Measurements from ENCODE around the gene PLXDC2. TPM values are rescaled to one million over a fixed set of nuclear protein-coding genes. Genes with fewer than 3 reads are reported as not detected.

The PLXDC2 gene
- total RNA-seq, 1 donor from 2014 or later, result 94.1 TPM

GRCh38 chr10:19832699-19833098, 16.5 kb downstream of the PLXDC2 start:
- TF ChIP-seq CTCF (IDR thresholded peaks at IDR 0.05), result no peak
- Histone ChIP-seq H3K4me1 (peaks cover 0 to 47% of the 10 kb centered on the region in 2 donors), H3K36me3 (no peaks in the 10 kb centered on the region), H3K27ac (no peak overlapping the region), H3K9me3 (peaks cover 0 to 3% of the 10 kb centered on the region in 2 donors), H3K27me3 (no peaks in the 10 kb centered on the region), H3K4me3 (no peak overlapping the region)
- no peak for DNase-seq (ENCODE audit: low spot score in 2 of 2)
- intact Hi-C loops (cut with DNase I), result no loop called here

GRCh38 chr10:19833170-19833824, 17.1 kb downstream of the PLXDC2 start:
- Histone ChIP-seq H3K27ac (no peak overlapping the region), H3K9me3 (peaks cover 0 to 3% of the 10 kb centered on the region in 2 donors), H3K36me3 (no peaks in the 10 kb centered on the region), H3K27me3 (no peaks in the 10 kb centered on the region), H3K4me3 (no peak overlapping the region), H3K4me1 (peaks cover 0 to 46% of the 10 kb centered on the region in 2 donors)
- no peak for TF ChIP-seq CTCF (IDR thresholded peaks at IDR 0.05)
- no peak for DNase-seq (ENCODE audit: low spot score in 2 of 2)
- intact Hi-C loops (cut with DNase I), result no loop called here

GRCh38 chr10:19835952-19836351, 19.7 kb downstream of the PLXDC2 start:
- DNase-seq (ENCODE audit: low spot score in 2 of 2), result no peak
- Histone ChIP-seq H3K9me3 (no peaks in the 10 kb centered on the region), H3K4me3 (no peak overlapping the region), H3K4me1 (peaks cover 0 to 32% of the 10 kb centered on the region in 2 donors), H3K36me3 (no peaks in the 10 kb centered on the region), H3K27me3 (no peaks in the 10 kb centered on the region), H3K27ac (no peak overlapping the region)
- intact Hi-C loops (cut with DNase I), result no loop called here
- no peak for TF ChIP-seq CTCF (IDR thresholded peaks at IDR 0.05)

- TF ChIP-seq CTCF (IDR thresholded peaks at IDR 0.05), result no peak
- intact Hi-C loops (cut with DNase I), result no loop called here
- no peak for DNase-seq (ENCODE audit: low spot score in 2 of 2)
- Histone ChIP-seq H3K4me1 (peaks cover 5 to 44% of the 10 kb centered on the region in 2 donors), H3K27ac (peak overlapping the region; percentile 3 to 39), H3K9me3 (no peaks in the 10 kb centered on the region), H3K36me3 (no peaks in the 10 kb centered on the region), H3K27me3 (no peaks in the 10 kb centered on the region), H3K4me3 (no peak overlapping the region)
Observed at GRCh38 chr10:19839090-19839489, 22.9 kb downstream of the PLXDC2 start.

- Histone ChIP-seq H3K4me3 (no peak overlapping the region), H3K27ac (peak overlapping the region in 1 of 2 donors; percentile 39), H3K4me1 (peaks cover 5 to 43% of the 10 kb centered on the region in 2 donors), H3K27me3 (no peaks in the 10 kb centered on the region), H3K9me3 (no peaks in the 10 kb centered on the region), H3K36me3 (no peaks in the 10 kb centered on the region)
- TF ChIP-seq CTCF (IDR thresholded peaks at IDR 0.05), result no peak
- DNase-seq (ENCODE audit: low spot score in 2 of 2), result no peak
- intact Hi-C loops (cut with DNase I), result no loop called here
Observed at GRCh38 chr10:19839552-19839951, 23.3 kb downstream of the PLXDC2 start.
